Measurements from ENCODE around the gene NRROS. TPM values are rescaled to one million over a fixed set of nuclear protein-coding genes. Genes with fewer than 3 reads are reported as not detected.

Gene NRROS
- total RNA-seq, 6 experiments from 2014 or later, result 1.2 to 4.0 (median 2.1) TPM

DNA sequence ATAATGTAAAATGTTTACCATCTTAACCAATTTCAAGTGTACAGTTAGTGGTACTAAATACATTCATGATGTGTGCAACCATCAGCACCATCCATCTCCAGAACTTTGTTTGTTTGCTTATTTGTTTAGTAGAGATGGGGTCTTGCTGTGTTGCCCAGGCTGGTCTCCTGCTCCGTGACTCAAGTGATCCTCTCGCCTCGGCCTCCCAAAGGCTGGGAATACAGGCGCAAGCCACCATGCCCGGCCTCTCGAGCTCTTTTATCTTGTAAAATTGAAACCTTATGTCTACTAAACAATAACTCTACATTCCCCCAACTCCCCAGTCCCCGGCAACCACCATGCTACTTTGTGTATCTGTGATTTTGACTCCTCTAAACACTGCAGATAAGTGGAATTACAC is 39.1 kb upstream of the NRROS start:
- 85% methylated on average over 7 of the region's 7 CpGs for WGBS (ENCODE audit: insufficient coverage, low coverage, low lambda C conversion rate, missing lambda C conversion rate)
- TF ChIP-seq POLR2A (IDR thresholded peaks at IDR 0.05), result no peak
- TF ChIP-seq, protein P1, sequence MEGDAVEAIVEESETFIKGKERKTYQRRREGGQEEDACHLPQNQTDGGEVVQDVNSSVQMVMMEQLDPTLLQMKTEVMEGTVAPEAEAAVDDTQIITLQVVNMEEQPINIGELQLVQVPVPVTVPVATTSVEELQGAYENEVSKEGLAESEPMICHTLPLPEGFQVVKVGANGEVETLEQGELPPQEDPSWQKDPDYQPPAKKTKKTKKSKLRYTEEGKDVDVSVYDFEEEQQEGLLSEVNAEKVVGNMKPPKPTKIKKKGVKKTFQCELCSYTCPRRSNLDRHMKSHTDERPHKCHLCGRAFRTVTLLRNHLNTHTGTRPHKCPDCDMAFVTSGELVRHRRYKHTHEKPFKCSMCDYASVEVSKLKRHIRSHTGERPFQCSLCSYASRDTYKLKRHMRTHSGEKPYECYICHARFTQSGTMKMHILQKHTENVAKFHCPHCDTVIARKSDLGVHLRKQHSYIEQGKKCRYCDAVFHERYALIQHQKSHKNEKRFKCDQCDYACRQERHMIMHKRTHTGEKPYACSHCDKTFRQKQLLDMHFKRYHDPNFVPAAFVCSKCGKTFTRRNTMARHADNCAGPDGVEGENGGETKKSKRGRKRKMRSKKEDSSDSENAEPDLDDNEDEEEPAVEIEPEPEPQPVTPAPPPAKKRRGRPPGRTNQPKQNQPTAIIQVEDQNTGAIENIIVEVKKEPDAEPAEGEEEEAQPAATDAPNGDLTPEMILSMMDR (IDR thresholded peaks at IDR 0.05), result no peak

DNA sequence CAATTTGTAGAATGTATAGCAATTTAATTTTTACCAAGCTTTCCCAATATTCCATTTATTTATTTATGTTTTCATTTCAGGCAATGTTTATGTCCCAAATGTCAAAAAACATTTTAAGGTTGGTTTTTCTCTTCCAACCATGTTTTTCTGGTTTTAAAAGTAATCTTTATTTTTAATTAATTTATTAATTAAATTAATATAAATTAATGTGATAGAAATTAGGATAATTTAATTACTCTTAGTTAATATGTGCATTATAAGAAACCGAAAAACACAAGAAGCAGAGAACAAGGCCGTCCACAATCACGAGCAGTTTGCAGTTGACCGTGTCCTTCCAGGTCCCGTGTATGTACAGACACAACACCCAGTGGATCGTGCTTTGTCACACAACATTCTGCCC is 36.8 kb upstream of the NRROS start:
- no peak for TF ChIP-seq POLR2A (IDR thresholded peaks at IDR 0.05)
- TF ChIP-seq, protein P1 (IDR thresholded peaks at IDR 0.05), result no peak
- no peaks in the 10 kb centered on the region for H3K9me3 ChIP-seq
- ATAC-seq (no peak), DNase-seq (no peak)
- H3K27ac ChIP-seq, result no peak overlapping the region
- 92% methylated on average over 6 of the region's 6 CpGs for WGBS (ENCODE audit: insufficient coverage, low coverage, low lambda C conversion rate, missing lambda C conversion rate)
- intact Hi-C loops (cut with DNase I), result no loop called here
- no peak overlapping the region for H3K4me3 ChIP-seq
- H3K27me3 ChIP-seq, result no peaks in the 10 kb centered on the region
- H3K4me1 ChIP-seq, result no peaks in the 10 kb centered on the region
- no peaks in the 10 kb centered on the region for H3K36me3 ChIP-seq

More for the DNA sequence above, 39.1 kb upstream of the NRROS start:
- Histone ChIP-seq H3K4me1 (no peaks in the 10 kb centered on the region), H3K36me3 (no peaks in the 10 kb centered on the region), H3K27me3 (no peaks in the 10 kb centered on the region), H3K9me3 (no peaks in the 10 kb centered on the region), H3K4me3 (no peak overlapping the region), H3K27ac (no peak overlapping the region)
- ATAC-seq (no peak), DNase-seq (no peak)
- intact Hi-C loops (cut with DNase I), result no loop called here

DNA sequence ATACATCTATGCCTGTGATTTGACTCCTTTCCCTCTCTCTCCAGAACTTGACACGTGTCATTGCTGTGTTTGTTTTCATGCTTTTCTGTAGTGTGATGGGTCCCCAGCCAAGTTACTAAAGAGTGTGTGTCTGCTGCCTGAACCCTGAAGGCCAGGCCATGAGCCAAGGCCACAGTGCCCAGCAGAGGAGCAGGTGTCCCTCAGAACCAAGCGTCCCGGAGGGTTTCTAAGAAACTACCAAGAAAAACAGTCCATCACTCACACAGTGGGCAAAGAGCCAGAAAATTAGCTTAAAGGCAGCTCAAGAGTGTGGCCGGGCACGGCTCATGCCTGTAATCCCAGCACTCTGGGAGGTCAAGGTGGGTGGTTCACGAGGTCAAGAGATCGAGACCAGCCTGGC is 35.8 kb upstream of the NRROS start:
- ATAC-seq (peak in 1 of 4 donors; percentile 23), DNase-seq (no peak)
- TF ChIP-seq, protein P1 (IDR thresholded peaks at IDR 0.05), result no peak
- TF ChIP-seq POLR2A (IDR thresholded peaks at IDR 0.05), result no peak
- no peaks in the 10 kb centered on the region for H3K36me3 ChIP-seq
- no peaks in the 10 kb centered on the region for H3K27me3 ChIP-seq
- H3K9me3 ChIP-seq, result no peaks in the 10 kb centered on the region
- 53% methylated on average over 5 of the region's 7 CpGs for whole genome bisulfite sequencing (ENCODE audit: insufficient coverage, low coverage, low lambda C conversion rate, missing lambda C conversion rate)
- intact Hi-C loops (cut with DNase I), result no loop called here
- no peak overlapping the region for H3K4me3 ChIP-seq
- H3K4me1 ChIP-seq, result no peaks in the 10 kb centered on the region
- H3K27ac ChIP-seq, result no peak overlapping the region

DNA sequence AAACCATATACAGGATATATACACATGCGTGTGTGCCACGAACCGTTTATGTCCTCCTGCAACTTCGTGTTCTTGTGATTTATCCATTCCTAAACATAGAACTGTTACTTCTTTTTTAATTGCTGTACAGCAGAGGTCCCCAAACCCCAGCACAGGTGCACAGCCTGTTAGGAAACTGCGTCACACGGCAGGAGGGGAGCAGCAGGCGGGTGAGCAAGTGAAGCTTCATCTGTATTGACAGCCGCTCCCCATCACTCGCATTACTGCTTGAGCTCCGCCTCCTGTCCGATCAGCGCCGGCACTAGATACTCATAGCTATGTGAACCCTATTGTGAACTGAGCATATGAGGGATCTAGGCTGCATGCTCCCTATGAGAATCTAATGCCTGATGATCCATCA is 34.9 kb upstream of the NRROS start:
- H3K27me3 ChIP-seq, result no peaks in the 10 kb centered on the region
- no peaks in the 10 kb centered on the region for H3K9me3 ChIP-seq
- DNase-seq (no peak), ATAC-seq (no peak)
- no peaks in the 10 kb centered on the region for H3K4me1 ChIP-seq
- TF ChIP-seq POLR2A (IDR thresholded peaks at IDR 0.05), result no peak
- TF ChIP-seq, protein P1 (IDR thresholded peaks at IDR 0.05), result no peak
- no peak overlapping the region for H3K27ac ChIP-seq
- no peak overlapping the region for H3K4me3 ChIP-seq
- intact Hi-C loops (cut with DNase I), result no loop called here
- 54% methylated on average over 8 of the region's 13 CpGs for WGBS (ENCODE audit: insufficient coverage, low coverage, low lambda C conversion rate, missing lambda C conversion rate)
- no peaks in the 10 kb centered on the region for H3K36me3 ChIP-seq

DNA sequence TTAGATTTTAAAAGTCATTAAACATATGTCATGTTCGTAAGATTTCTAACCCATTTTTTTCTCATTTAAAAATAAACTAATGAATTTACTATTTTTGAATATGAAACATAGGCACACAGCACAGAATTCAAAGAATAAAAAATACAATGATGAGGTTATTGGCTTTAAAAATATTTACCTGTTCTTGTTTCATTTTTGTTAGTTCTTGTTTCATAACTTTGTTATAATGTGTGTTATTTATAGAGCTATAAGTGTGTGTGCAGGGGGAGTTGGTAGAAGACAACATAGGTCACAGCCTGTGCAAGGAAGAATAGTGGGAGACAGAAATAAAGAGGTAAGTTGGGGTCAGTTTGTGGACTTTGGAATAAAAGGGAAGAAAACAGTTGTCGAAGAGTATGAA is 30.8 kb upstream of the NRROS start:
- Histone ChIP-seq H3K27me3 (no peaks in the 10 kb centered on the region), H3K36me3 (no peaks in the 10 kb centered on the region), H3K4me1 (no peaks in the 10 kb centered on the region), H3K9me3 (no peaks in the 10 kb centered on the region), H3K4me3 (no peak overlapping the region), H3K27ac (no peak overlapping the region)
- ATAC-seq (no peak), DNase-seq (no peak)
- 94% methylated on average over 2 of the region's 2 CpGs for WGBS (ENCODE audit: insufficient coverage, low coverage, low lambda C conversion rate, missing lambda C conversion rate)
- intact Hi-C loops (cut with DNase I), result no loop called here
- TF ChIP-seq, protein P1 (IDR thresholded peaks at IDR 0.05), result no peak
- no peak for TF ChIP-seq POLR2A (IDR thresholded peaks at IDR 0.05)
